MCF 10A (cell line): Measurements from ENCODE around the gene HEXIM1. TPM values are rescaled to one million over a fixed set of nuclear protein-coding genes. Genes with fewer than 3 reads are reported as not detected.
A peak's percentile ranks its signal among the peaks of the same experiment; 100 is the strongest.

Source experiments
- Bru-seq: library from RNA; stranded (reverse); fragments of 400-500 nt; gene quantifications from one replicate; lab custom pipeline; 2021; lab: Mats Ljungman, UMichigan
- BruChase-seq, 2 experiments: library from RNA; stranded (reverse); fragments of 400-500 nt; gene quantifications; one replicate each; lab custom pipeline; 2021; lab: Mats Ljungman, UMichigan
- BruUV-seq: library from RNA; stranded (reverse); fragments of 400-500 nt; replicated peaks from 2 replicates; lab custom pipeline; 2021; lab: Mats Ljungman, UMichigan
- CTCF ChIA-PET: fragments of 300-600 bp; sonication (Branson Sonifier 250); formaldehyde crosslinking; extraction: SDS; loops from one replicate; lab custom pipeline; 2021; ENCODE audit warnings: antibody characterized with exemption, inconsistent platforms; lab: Yijun Ruan, JAX
- POLR2A ChIA-PET: fragments of 300-600, 350-650 bp; sonication (Branson Sonifier 250); formaldehyde crosslinking; extraction: SDS; loops from one replicate; lab custom pipeline; 2020; ENCODE audit warnings: antibody characterized with exemption, inconsistent platforms; lab: Yijun Ruan, JAX
- DNase-seq: peaks from one replicate; pipeline ENCODE4 v3.0.0-alpha.2; 2018; ENCODE audit not compliant: unreplicated experiment
- H3K27ac Mint-ChIP-seq: one replicate; pipeline ENCODE4 v1.8.0; 2022; ENCODE audit warnings: mild to moderate bottlenecking, low read depth, mixed read lengths; ENCODE audit not compliant: unreplicated experiment
- H3K27me3 Mint-ChIP-seq: one replicate; pipeline ENCODE4 v1.8.0; 2022; ENCODE audit warnings: mixed read lengths; ENCODE audit not compliant: insufficient read depth, unreplicated experiment
- H3K36me3 Mint-ChIP-seq: one replicate; pipeline ENCODE4 v1.8.0; 2022; ENCODE audit warnings: mild to moderate bottlenecking, moderate library complexity, mixed read lengths; ENCODE audit not compliant: insufficient read depth, unreplicated experiment
- H3K4me1 Mint-ChIP-seq: one replicate; pipeline ENCODE4 v1.8.0; 2022; ENCODE audit warnings: mixed read lengths; ENCODE audit not compliant: insufficient read depth, unreplicated experiment
- H3K4me3 Mint-ChIP-seq: one replicate; pipeline ENCODE4 v1.8.0; 2022; ENCODE audit warnings: mild to moderate bottlenecking, moderate library complexity, mixed read lengths; ENCODE audit not compliant: unreplicated experiment
- H3K9me3 Mint-ChIP-seq: one replicate; pipeline ENCODE4 v1.8.0; 2022; ENCODE audit warnings: mixed read lengths; ENCODE audit not compliant: unreplicated experiment
- CTCF ChIP-seq: fragments of 200-600 bp; IDR thresholded peaks from one replicate; pipeline ENCODE4 v1.8.0; 2022; ENCODE audit warnings: antibody characterized with exemption, mild to moderate bottlenecking; ENCODE audit not compliant: unreplicated experiment
- intact Hi-C: fragments of 100-400 bp; cut with micrococcal nuclease; formaldehyde crosslinking; loops from 2 replicates; pipeline ENCODE4 v1.14.1; 2022
- long read RNA-seq: library from polyadenylated mRNA; stranded (forward); transcript quantifications from one replicate; pipeline ENCODE4 v2.0.0, GENCODE V29; 2022
- total RNA-seq: library from RNA; stranded (reverse); gene quantifications from 2 replicates; pipeline ENCODE4 v1.2.3, GENCODE V29; 2022

HEXIM1 gene
- 22.5 and 26.7 TPM in 2 replicates for total RNA-seq
- percentile 84 among the genes with signal in this experiment for Bru-seq, nascent RNA
- BruChase-seq, experiment 1, labeled RNA remaining after a 6-hour chase: percentile 91 among the genes with signal in this experiment
- BruChase-seq, experiment 2, labeled RNA remaining after a 2-hour chase: percentile 96 among the genes with signal in this experiment
- long read RNA-seq, transcript HEXIM1-201 (1 exons, 3,600 nt): major isoform, 7 of 7 reads
- long read RNA-seq, partial matches to known transcripts: 0 of 7 reads
- long read RNA-seq, other reads (novel, unspliced or antisense): 0 of 7 reads

- DNase-seq: peak; percentile 99
- BruUV-seq: TSS peak; percentile 71
- intact Hi-C loops: loop anchor here (1.0 to 5.0 kb wide), 5 partner anchors 13 to 169 kb away; partner anchors contain the start of genes ACBD4, HEXIM2 and MAP3K14
- Mint-ChIP-seq H3K36me3 (peaks cover 50% of the 10 kb centered on the region), H3K4me1 (peaks cover 23% of the 10 kb centered on the region), H3K27me3 (no peaks in the 10 kb centered on the region), H3K9me3 (no peaks in the 10 kb centered on the region), H3K4me3 (peak within 1 kb of the TSS; percentile 97), H3K27ac (peak within 1 kb of the TSS; percentile 100)
- ChIA-PET POLR2A (interaction anchor here (0.6 to 12.7 kb wide), 42 partner anchors 9 to 962 kb away, joined by 3 to 1083 read pairs (median 5); partner anchors contain the start of genes ACBD4, DCAKD, EFTUD2 and HEXIM2), CTCF (interaction anchor here (0.6 to 7.5 kb wide), 24 partner anchors 9 to 275 kb away, joined by 3 to 200 read pairs (median 5); partner anchors contain the start of genes ACBD4, HEXIM2 and PLCD3)
- no peak for TF ChIP-seq CTCF
Measured at GRCh38 chr17:45148183-45149036, at the start of gene HEXIM1. Gene HEXIM1, plus strand, starts transcription at chr17:45148475. Its CDS starts 716 bp downstream, at chr17:45149191.

- POLR2A ChIA-PET: interaction anchor here (0.8 to 7.3 kb wide), 20 partner anchors 9 to 200 kb away, joined by 3 to 54 read pairs (median 4); partner anchors contain the start of genes ACBD4, EFTUD2, HEXIM1 and NMT1
- intact Hi-C loops: loop anchor here (1.0 to 10.0 kb wide), 4 partner anchors 48 to 194 kb away; partner anchors contain the start of gene DCAKD
- Mint-ChIP-seq H3K27me3 (no peaks in the 10 kb centered on the region), H3K36me3 (peaks cover 83% of the 10 kb centered on the region), H3K27ac (peak overlapping the region; percentile 86), H3K4me3 (no peak overlapping the region), H3K9me3 (no peaks in the 10 kb centered on the region), H3K4me1 (peaks cover 33% of the 10 kb centered on the region)
- DNase-seq: peak; percentile 85
- CTCF ChIA-PET: interaction anchor here (0.5 to 8.1 kb wide), 49 partner anchors 10 to 328 kb away, joined by 3 to 67 read pairs (median 4); partner anchors contain the start of genes ACBD4, EFTUD2, NMT1 and PLCD3
- TF ChIP-seq CTCF: peak; percentile 93
- no TSS peak for BruUV-seq
Measured at GRCh38 chr17:45098869-45099616, 49.2 kb upstream of the HEXIM1 start.

GRCh38 chr17:45101546-45101882 lies 46.8 kb upstream of the HEXIM1 start:
- Mint-ChIP-seq H3K27ac (peak overlapping the region; percentile 80), H3K36me3 (peaks cover 86% of the 10 kb centered on the region), H3K4me1 (peaks cover 28% of the 10 kb centered on the region), H3K9me3 (no peaks in the 10 kb centered on the region), H3K4me3 (peak overlapping the region; percentile 6), H3K27me3 (no peaks in the 10 kb centered on the region)
- ChIA-PET CTCF (interaction anchor here (1.1 to 3.3 kb wide), 5 partner anchors 28 to 54 kb away, joined by 3 to 17 read pairs (median 12); partner anchors contain the start of genes ACBD4 and PLCD3), POLR2A (interaction anchor here (0.6 to 7.3 kb wide), 13 partner anchors 8 to 213 kb away, joined by 3 to 54 read pairs (median 7); partner anchors contain the start of genes DCAKD and NMT1)
- intact Hi-C loops: no loop called here
- TF ChIP-seq CTCF: no peak
- DNase-seq: no peak
- BruUV-seq: no TSS peak
